GM21717 (cell line): ENCODE results near the gene RPL12.
A peak's percentile ranks its signal among the peaks of the same experiment; 100 is the strongest.
"Not testable (repeated sequence)": the region's sequence is repeated elsewhere in the genome, so short reads cannot be mapped to it uniquely, and the experiment has no call there.

Source experiments
- ATAC-seq: cut with Tn5 transposase; IDR thresholded peaks from one replicate; pipeline ENCODE4 v1.9.1; 2021; ENCODE audit warnings: mild to moderate bottlenecking, moderate library complexity; ENCODE audit not compliant: unreplicated experiment

RPL12 gene

DNA sequence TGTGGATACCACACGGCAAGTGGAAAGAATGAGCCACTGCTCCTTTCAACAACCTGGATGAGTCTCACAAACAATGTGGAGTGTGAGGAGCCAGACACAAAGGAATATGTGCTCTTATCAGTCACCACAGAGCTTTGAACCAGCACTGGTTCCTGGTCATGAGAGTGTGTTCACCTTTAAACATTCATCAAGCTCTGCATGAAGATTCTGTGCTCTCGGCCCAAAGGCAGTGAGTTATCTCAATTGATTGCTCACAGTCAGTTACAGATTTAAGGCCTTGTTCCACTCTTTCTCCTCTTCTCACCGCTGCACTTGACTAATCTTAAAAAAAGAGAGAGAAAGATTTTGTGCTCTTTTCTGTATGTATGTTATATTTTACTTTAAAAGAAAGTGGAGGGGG lies 19.5 kb upstream of the RPL12 start:
- ATAC-seq: no peak

DNA sequence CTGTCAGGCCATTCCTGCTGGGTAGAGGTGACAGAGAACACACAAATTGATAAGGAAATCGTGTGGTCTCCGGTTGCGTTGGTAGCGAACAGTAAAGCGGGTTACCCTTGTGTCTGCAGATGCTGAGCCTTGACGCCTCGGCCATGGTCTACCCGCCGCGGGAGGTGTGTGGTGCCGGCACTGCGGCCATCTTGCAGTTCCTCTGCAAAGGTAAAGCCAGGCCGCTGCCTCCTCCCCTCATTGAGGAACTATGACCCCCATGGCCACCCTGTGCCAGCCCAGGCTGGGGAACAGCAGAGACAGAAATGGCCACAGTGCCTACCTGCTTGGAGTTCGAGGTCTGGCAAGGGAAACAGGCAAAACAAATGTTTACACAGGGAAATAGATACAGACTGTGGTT lies 16.4 kb upstream of the RPL12 start:
- ATAC-seq: no peak

DNA sequence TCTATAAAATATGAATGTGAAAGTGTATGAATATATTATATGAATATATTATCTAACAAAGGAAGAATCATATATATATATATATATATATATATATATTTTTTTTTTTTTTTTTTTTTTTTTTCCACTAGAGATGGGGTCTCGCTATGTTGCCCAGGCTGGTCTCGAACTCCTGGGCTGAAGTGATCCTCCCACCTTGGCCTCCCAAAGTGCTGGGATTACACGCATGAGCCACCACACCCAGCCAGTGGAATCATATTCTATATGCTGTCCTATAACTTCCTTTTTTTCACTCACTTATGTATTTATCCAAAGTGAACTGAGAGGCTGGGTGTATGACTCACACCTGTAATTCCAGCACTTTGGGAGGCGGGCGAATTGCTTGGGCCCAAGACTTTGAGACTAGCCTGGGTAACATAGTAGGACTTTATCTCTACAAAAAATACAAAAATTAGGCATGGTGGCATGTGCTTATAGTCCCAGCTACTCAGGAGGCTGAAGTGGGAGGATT lies 15.3 kb upstream of the RPL12 start:
- ATAC-seq: not testable (repeated sequence)

DNA sequence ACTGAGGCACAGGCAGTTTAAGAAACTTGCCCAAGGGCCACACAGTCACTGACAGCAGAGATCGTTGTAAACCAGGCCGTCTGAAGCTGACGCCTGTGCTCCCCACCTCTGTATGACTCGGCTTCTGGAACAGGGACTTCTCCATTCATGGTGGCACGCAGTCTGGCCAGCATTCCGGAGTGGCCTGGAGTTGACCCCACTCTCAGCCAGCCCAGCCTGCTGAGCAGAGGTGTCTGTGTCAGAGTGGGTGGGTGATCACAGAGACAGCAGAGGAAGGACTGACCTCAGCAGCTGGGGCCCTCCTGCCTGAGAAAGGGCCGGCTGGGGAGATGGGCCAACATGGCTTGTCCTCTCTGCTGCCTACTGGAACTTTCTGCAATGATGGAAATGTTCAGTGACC lies 12.7 kb upstream of the RPL12 start:
- no peak for ATAC-seq

GRCh38 chr9:127463382-127463781 lies 12.2 kb upstream of the RPL12 start:
- ATAC-seq: no peak

GRCh38 chr9:127458921-127459320 lies 7.7 kb upstream of the RPL12 start:
- ATAC-seq: no peak

- ATAC-seq: no peak
These were observed 6.1 kb upstream of the RPL12 start for GRCh38 chr9:127457191-127457878.

GRCh38 chr9:127455324-127455992 lies 4.3 kb upstream of the RPL12 start:
- no peak for ATAC-seq

DNA sequence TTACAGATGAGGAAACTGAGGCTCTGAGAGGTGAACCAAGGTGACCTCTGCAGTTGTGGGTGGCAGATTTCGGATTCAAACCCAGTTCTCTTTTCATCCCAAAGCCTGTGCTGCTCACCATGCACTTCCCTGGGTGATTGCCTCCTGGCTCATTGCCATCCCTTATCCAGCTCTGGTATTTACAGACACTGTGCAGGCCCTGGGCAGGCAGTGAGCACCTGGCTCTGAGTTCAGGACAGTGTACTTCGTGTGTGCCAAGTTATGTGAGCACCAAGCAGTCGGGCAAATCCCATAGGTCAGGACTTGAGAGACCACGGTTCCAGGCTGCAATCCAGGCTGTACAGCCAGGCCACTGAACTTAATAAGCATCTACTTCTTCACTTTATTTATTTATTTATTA lies 1.5 kb upstream of the RPL12 start:
- no peak for ATAC-seq

DNA sequence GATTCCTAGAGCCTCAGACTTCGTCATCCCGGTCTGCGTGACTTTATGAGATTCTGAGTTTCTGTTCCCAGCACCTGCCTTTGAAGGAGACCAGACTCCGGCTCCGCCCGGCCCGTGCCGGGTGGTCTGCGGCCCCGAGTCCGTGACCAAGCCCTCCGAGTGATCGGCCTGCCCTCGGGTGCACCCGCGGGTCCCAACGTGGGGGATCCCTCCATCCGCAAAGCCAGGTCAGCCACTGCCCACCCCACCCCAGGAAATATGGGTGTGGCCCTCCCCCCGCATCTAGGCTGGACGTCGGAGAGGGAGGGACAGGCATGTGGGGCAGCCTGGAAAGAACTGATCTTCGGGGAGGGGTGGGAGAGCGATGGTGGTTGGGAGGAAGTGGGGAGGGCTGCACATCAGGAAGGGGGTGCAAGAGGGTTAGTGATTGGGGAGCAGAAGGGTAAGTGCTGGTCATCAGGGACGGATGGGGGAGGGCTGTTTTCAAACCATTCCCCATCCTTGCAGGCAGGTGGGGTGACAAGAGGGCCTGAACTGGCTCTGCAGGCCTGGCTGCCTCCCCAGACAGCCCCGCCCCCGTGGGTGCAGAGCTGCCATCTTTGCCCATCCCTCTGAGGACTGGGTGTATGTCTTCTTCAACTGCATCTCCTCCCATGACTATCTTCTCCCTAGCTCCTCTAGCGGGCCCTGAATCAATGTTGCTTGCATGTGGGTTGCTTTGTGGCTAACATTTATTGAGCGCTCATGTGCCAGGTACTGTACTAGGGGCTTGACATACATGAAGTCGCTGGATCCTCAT lies 851 bp upstream of the RPL12 start:
- peak; percentile 9 for ATAC-seq

DNA sequence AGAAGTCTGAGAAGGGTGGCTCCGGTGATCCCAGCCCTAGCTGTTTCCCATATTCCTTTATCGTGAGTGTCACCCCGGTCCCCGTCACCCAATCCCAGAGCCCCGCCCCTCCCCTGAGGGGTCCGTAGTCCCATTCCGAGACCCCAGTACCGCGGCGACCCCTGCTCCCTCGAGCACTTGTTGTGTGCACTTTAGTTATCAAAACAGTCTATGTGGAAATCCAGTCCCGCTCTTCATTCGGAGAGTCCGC lies 327 bp upstream of the RPL12 start:
- ATAC-seq: peak; percentile 3

GRCh38 chr9:127450243-127450760 lies 904 bp downstream of the RPL12 start:
- peak; percentile 2 for ATAC-seq

DNA sequence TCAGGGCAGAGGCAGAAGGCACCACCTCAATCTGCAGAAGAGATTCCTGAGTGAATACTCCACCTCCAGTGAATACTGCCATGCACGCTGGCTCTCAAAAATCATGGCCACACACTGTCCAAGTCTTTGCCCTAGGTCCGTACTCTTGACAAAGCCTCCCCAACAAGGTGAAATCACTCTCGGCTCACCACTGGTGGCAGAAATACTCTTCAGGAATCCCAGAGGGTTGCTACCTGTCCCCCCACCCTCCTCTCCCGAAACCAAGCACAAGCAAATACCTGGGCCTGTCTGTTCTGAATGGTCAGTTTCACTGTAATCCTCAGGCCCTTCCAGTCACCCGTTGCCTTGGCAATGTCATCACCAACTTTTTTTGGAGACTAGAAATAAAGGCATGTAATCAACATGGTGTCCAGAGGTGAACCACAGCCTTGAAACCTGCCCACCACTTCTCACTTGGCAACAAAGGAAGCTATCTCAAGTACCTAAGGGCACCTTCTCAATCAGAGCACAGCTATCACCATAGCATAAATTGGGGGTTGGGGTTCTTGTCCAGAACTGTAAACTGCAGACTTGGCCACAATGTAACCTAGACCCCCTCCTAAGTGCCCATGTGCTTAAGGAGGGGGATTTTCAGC lies 1.8 kb downstream of the RPL12 start:
- no peak for ATAC-seq

DNA sequence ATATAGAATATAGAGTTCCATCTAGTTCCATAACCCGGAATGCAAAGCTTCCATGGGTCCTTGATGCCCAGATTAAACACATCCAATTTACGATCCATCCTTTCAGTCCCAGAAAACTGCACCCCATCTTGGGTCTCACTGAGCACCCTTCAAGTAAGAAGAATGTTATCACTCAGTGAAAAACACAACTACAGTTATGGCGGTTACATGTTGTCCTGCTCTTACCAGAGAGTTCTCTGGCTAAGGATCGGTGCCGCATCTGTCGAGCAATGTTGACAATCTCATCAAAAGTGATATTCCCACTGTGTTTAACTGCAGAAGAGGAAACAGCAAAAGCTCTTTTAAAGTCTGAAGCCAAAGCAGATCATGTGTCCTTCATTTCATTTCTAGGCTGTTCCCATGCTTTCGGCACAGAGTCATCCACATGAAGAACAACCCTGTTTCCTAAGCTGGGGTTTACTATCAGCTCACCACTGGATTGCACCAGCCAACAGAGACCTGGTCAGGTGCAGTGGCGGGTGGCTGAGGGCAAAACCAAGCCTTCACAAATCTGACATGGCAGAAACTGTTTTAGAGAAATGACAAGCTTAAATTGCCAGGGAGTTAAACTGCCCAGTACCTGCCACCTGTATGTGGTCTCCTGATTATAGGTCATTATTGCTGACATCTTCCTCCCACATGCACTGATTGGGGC lies 2.9 kb downstream of the RPL12 start:
- ATAC-seq: no peak

- no peak for ATAC-seq
These were observed 3.6 kb downstream of the RPL12 start for GRCh38 chr9:127447416-127448111.

- ATAC-seq: no peak
These were observed 4.3 kb downstream of the RPL12 start for GRCh38 chr9:127446713-127447415.

DNA sequence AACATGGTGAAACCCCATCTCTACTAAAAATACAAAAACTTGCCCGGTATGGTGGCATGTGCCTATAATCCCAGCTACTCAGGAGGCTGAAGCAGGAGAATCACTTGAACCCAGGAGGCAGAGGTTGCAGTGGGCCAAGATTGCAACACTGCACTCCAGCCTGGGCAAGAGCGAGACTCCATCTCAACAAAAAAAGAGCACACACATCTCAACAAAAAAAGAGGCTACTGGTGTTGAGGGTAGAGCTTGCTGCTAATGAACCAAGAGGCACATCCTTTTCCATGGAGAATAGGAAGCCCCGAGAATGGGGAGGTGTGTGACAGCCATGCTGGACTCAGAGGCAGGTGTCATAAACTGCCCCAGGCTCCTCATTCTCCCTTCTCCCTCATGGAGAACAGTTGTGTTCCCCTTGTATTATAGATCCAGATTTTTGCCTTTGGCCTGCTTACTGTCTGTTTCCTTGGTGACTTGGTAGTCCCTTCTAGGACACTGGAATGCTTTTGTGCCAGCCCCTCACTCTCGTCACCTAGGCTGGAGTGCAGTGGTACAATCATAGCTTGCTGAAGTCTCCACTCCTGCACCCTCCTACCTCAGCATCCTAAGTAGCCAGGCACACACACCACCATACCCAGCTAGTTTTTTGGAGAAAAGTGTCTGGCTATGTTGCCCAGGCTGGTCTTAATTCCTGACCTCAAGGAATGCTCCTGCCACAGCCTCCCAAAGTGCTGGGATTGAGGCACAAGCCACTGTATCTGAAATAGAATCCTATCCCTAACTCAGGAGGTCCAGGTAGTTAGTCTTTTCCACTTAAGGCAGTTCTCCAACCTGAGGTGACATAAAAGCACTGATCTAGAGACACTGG lies 5.1 kb downstream of the RPL12 start:
- no peak for ATAC-seq
